H1 (cell line): ENCODE results near the gene CCDC7. TPM values are rescaled to one million over a fixed set of nuclear protein-coding genes. Genes with fewer than 3 reads are reported as not detected.

Experiments used
- CTCF ChIA-PET: fragments of 300-600 bp; sonication (Branson Sonifier 250); formaldehyde crosslinking; loops from one replicate; lab custom pipeline; 2021; ENCODE audit not compliant: partially characterized antibody; lab: Charles Lee
- POLR2A ChIA-PET: fragments of 300-600 bp; sonication (Branson Sonifier 250); formaldehyde crosslinking; loops from one replicate; lab custom pipeline; 2021; ENCODE audit warnings: inconsistent platforms; ENCODE audit not compliant: partially characterized antibody; lab: Charles Lee
- DNase-seq, 2 experiments: peaks; one replicate each; pipeline versions ENCODE4 v3.0.0 to v3.0.0-alpha.2; 2010 to 2022; ENCODE audit warnings: low spot score in 2 of 2, low read depth in 1 of 2, mixed read lengths in 1 of 2
- FAIRE-seq: peaks from 2 replicates; lab custom pipeline; 2011; peaks lifted over from hg19 to GRCh38; lab: Jason Lieb, UNC
- H2AFZ ChIP-seq: 2 replicates; pipeline ENCODE4 v1.8.1; 2012; ENCODE audit warnings: low read length, inconsistent platforms
- H2AK5ac ChIP-seq: 2 replicates; pipeline ENCODE4 v1.6.1; 2013; ENCODE audit warnings: low read depth, low read length
- H2BK120ac ChIP-seq: replicated peaks from 2 replicates; pipeline ENCODE3; 2013; ENCODE audit warnings: low read depth, low read length, inconsistent platforms
- H2BK12ac ChIP-seq: 2 replicates; pipeline ENCODE4 v1.6.1; 2013; ENCODE audit warnings: low read depth, low read length
- H2BK15ac ChIP-seq: 2 replicates; pipeline ENCODE4 v1.6.1; 2013; ENCODE audit warnings: low read length
- H2BK20ac ChIP-seq: 2 replicates; pipeline ENCODE4 v1.6.1; 2013; ENCODE audit warnings: low read length
- H2BK5ac ChIP-seq: 2 replicates; pipeline ENCODE4 v1.6.1; 2013; ENCODE audit warnings: low read depth, low read length
- H3K14ac ChIP-seq: 2 replicates; pipeline ENCODE4 v1.6.1; 2013; ENCODE audit warnings: inconsistent platforms; ENCODE audit not compliant: insufficient read length
- H3K18ac ChIP-seq: 2 replicates; pipeline ENCODE4 v1.6.1; 2013; ENCODE audit warnings: low read length; ENCODE audit errors: extremely low read depth
- H3K23ac ChIP-seq: 2 replicates; pipeline ENCODE4 v1.6.1; 2013; ENCODE audit warnings: inconsistent platforms; ENCODE audit not compliant: insufficient read length
- H3K23me2 ChIP-seq: 2 replicates; pipeline ENCODE4 v1.6.1; 2013; ENCODE audit warnings: low read depth, low read length
- H3K27ac ChIP-seq: 2 replicates; pipeline ENCODE4 v1.6.1; 2011; ENCODE audit warnings: low read depth, low read length, inconsistent platforms
- H3K27me3 ChIP-seq, 4 experiments: replicated peaks in 1 of 4; 1 replicate in 1 of 4; 2 replicates in 3 of 4; pipeline versions ENCODE4 v1.6.1 to v1.8.1; 2011 to 2013; ENCODE audit warnings: low read length in 3 of 4, mild to moderate bottlenecking in 3 of 4, inconsistent platforms in 2 of 4, mixed read lengths in 2 of 4, moderate library complexity in 1 of 4; ENCODE audit not compliant: control insufficient read depth in 3 of 4, insufficient read depth in 3 of 4; ENCODE audit errors: extremely low read depth in 1 of 4
- H3K36me3 ChIP-seq, 4 experiments: 2 replicates each; pipeline versions ENCODE4 v1.6.1 to v1.8.1; 2011 to 2013; ENCODE audit warnings: mild to moderate bottlenecking in 4 of 4, low read length in 3 of 4, moderate library complexity in 2 of 4, control low read depth in 1 of 4, inconsistent platforms in 1 of 4; ENCODE audit not compliant: insufficient read depth in 4 of 4, control insufficient read depth in 2 of 4
- H3K4ac ChIP-seq: replicated peaks from 2 replicates; pipeline ENCODE3; 2013; ENCODE audit warnings: low read length, low read depth, mixed read lengths, inconsistent platforms; ENCODE audit not compliant: insufficient read length
- H3K4me1 ChIP-seq, 4 experiments: replicated peaks in 1 of 4; 1 replicate in 1 of 4; 2 replicates in 3 of 4; pipeline versions ENCODE4 v1.6.1 to v1.8.1; 2011 to 2013; ENCODE audit warnings: low read length in 3 of 4, inconsistent platforms in 2 of 4, mixed read lengths in 1 of 4; ENCODE audit not compliant: insufficient read depth in 4 of 4, control insufficient read depth in 3 of 4
- H3K4me2 ChIP-seq, 2 experiments: 2 replicates each; pipeline versions ENCODE4 v1.6.1 to v1.8.1; 2011 to 2013; ENCODE audit warnings: low read depth in 2 of 2, low read length in 2 of 2, control low read depth in 1 of 2, inconsistent platforms in 1 of 2, mild to moderate bottlenecking in 1 of 2; ENCODE audit not compliant: insufficient read depth in 1 of 2
- H3K4me3 ChIP-seq, 4 experiments: fragments of 200-600, 300-600 bp in 1 of 4; sonication (generic), shearing (Covaris generic), sonication (Bioruptor Twin) in 1 of 4; 2 replicates each; pipeline versions ENCODE4 v1.5.1 to v1.8.1; 2011 to 2016; ENCODE audit warnings: low read length in 4 of 4, low read depth in 3 of 4, control low read depth in 2 of 4, inconsistent platforms in 2 of 4, mild to moderate bottlenecking in 2 of 4, mixed read lengths in 1 of 4, moderate library complexity in 1 of 4; ENCODE audit not compliant: insufficient read depth in 2 of 4; ENCODE audit errors: extremely low read depth in 1 of 4
- H3K56ac ChIP-seq: replicated peaks from 2 replicates; pipeline ENCODE3; 2013; ENCODE audit warnings: low read depth, mild to moderate bottlenecking, mixed read lengths, low read length, inconsistent platforms; ENCODE audit not compliant: insufficient read length
- H3K79me1 ChIP-seq: 2 replicates; pipeline ENCODE4 v1.6.1; 2013; ENCODE audit warnings: low read depth, low read length, control low read depth
- H3K79me2 ChIP-seq, 2 experiments: 2 replicates each; pipeline versions ENCODE4 v1.6.1 to v1.8.1; 2012 to 2013; ENCODE audit warnings: low read length in 2 of 2, mild to moderate bottlenecking in 2 of 2, inconsistent platforms in 1 of 2; ENCODE audit not compliant: insufficient read depth in 2 of 2, control insufficient read depth in 1 of 2
- H3K9ac ChIP-seq, 4 experiments: replicated peaks in 1 of 4; 1 replicate in 1 of 4; 2 replicates in 3 of 4; pipeline versions ENCODE4 v1.6.1 to v1.8.1; 2011 to 2013; ENCODE audit warnings: low read depth in 3 of 4, low read length in 3 of 4, control low read depth in 2 of 4, mild to moderate bottlenecking in 2 of 4, moderate library complexity in 2 of 4, inconsistent platforms in 1 of 4; ENCODE audit errors: extremely low read depth in 1 of 4
- H3K9me3 ChIP-seq, 2 experiments: 2 replicates each; pipeline versions ENCODE4 v1.6.1 to v1.8.1; 2012 to 2013; ENCODE audit warnings: mild to moderate bottlenecking in 2 of 2, moderate library complexity in 2 of 2, control low read depth in 1 of 2, inconsistent platforms in 1 of 2, low read depth in 1 of 2, low read length in 1 of 2, mixed read lengths in 1 of 2; ENCODE audit not compliant: insufficient read depth in 2 of 2
- H4K20me1 ChIP-seq, 2 experiments: replicated peaks in 1 of 2; 2 replicates each; pipeline versions ENCODE3 to v1.8.1; 2011 to 2013; ENCODE audit warnings: inconsistent platforms in 2 of 2, low read length in 2 of 2, mild to moderate bottlenecking in 1 of 2; ENCODE audit not compliant: insufficient read depth in 2 of 2, control insufficient read depth in 1 of 2
- H4K5ac ChIP-seq: 2 replicates; pipeline ENCODE4 v1.6.1; 2013; ENCODE audit warnings: low read length, low read depth, mixed read lengths, inconsistent platforms; ENCODE audit not compliant: insufficient read length
- H4K8ac ChIP-seq: 2 replicates; pipeline ENCODE4 v1.8.0; 2013; ENCODE audit warnings: mild to moderate bottlenecking, moderate library complexity, low read length, inconsistent platforms; ENCODE audit not compliant: insufficient read depth; ENCODE audit errors: extremely low read depth
- H4K91ac ChIP-seq: replicated peaks from 2 replicates; pipeline ENCODE3; 2013; ENCODE audit warnings: low read length, mixed read lengths, inconsistent platforms; ENCODE audit not compliant: insufficient read length
- JUN ChIP-seq: IDR thresholded peaks from 2 replicates; pipeline ENCODE4 v1.6.1; 2011; ENCODE audit warnings: low read depth, mild to moderate bottlenecking, improper control_type of control experiment, low read length
- WGBS, 2 experiments: shearing (Covaris generic) in 1 of 2; methylation state at CpG; one replicate each; pipeline versions ENCODE4 v1.1.6 to v1.1.7; 2013 to 2015; ENCODE audit warnings: low lambda C conversion rate in 2 of 2, mixed read lengths in 2 of 2, inconsistent platforms in 1 of 2, low coverage in 1 of 2, missing lambda C conversion rate in 1 of 2; ENCODE audit not compliant: insufficient replicate concordance in 2 of 2, insufficient coverage in 1 of 2, insufficient read length in 1 of 2; ENCODE audit errors: extremely low coverage in 1 of 2, missing lambda C conversion rate in 1 of 2; 5-methylcytosine and 5-hydroxymethylcytosine counted together
- polyA plus RNA-seq, 7 experiments: library from polyadenylated mRNA; depleted of rRNA in 3 of 7; stranded (reverse) in 5 of 7; unstranded in 2 of 7; fragments of >200 nt in 5 of 7; fragments of 200-250 nt in 2 of 7; gene quantifications; 1 replicate in 5 of 7; 2 replicates in 1 of 7; 4 replicates in 1 of 7; pipeline versions ENCODE4 v1.2.1 to v1.2.3, GENCODE V29; 2011 to 2013; ENCODE audit warnings: missing spikeins in 2 of 7, mixed read lengths in 2 of 7
- total RNA-seq: library from RNA; stranded (reverse); fragmentation: NEBNext Ultra II Directional; extraction: Animal tissue kit (Norgen Biotek cat#: 25700); gene quantifications from 2 replicates; pipeline ENCODE4 v1.2.1, GENCODE V29; 2021

The CCDC7 gene
- total and polyA plus RNA-seq, 2 of the 8 experiments (the other 6 are each of a cell fraction or from before 2014, with no cell fraction given), result 0.18 to 0.74 TPM

- 87% methylated on average over 11 of the region's 11 CpGs; no CpG with 5 or more reads in 1 of the 2 experiments for whole genome bisulfite sequencing, 2 experiments
These were observed 465.5 kb downstream of the CCDC7 start for GRCh38 chr10:32911285-32912016.

More at GRCh38 chr10:32911285-32912016, 465.5 kb downstream of the CCDC7 start:
- Histone ChIP-seq H3K23me2 (no peaks in the 10 kb centered on the region), H2AFZ (no peak overlapping the region), H3K4me2 (no peak overlapping the region), H2BK120ac (no peak overlapping the region), H4K5ac (no peak overlapping the region), H4K91ac (no peak overlapping the region), H3K23ac (no peak overlapping the region), H3K56ac (no peak overlapping the region), H3K9me3 (no peaks in the 10 kb centered on the region), H4K8ac (no peak overlapping the region), H3K4me3 (no peak overlapping the region), H3K27ac (no peak overlapping the region), H3K27me3 (no peaks in the 10 kb centered on the region), H3K79me2 (peaks cover 0 to 2% of the 10 kb centered on the region in 2 experiments; a peak in 1 of 4 replicates), H3K4me1 (no peaks in the 10 kb centered on the region), H3K36me3 (peaks cover 10 to 35% (median 27%) of the 10 kb centered on the region in 4 experiments; a peak in 7 of 8 replicates), H2BK5ac (no peak overlapping the region), H3K9ac (no peak overlapping the region), H3K18ac (no peak overlapping the region), H3K79me1 (no peaks in the 10 kb centered on the region), H2AK5ac (no peak overlapping the region), H2BK12ac (no peak overlapping the region), H3K14ac (no peak overlapping the region), H4K20me1 (no peaks in the 10 kb centered on the region), H3K4ac (no peak overlapping the region), H2BK15ac (no peak overlapping the region), H2BK20ac (no peak overlapping the region)
- TF ChIP-seq JUN, result no peak
- ChIA-PET POLR2A (no interaction called here), CTCF (interaction anchor here (1.9 kb wide), 1 partner anchor 19 kb away, joined by 5 read pairs; no protein-coding TSS in a partner anchor)
- FAIRE-seq, result no peak
- DNase-seq, result no peak
